Epithelial cell of esophagus (primary cell): Measurements from ENCODE around the gene NLRP14.
A peak's percentile ranks its signal among the peaks of the same experiment; 100 is the strongest.

Source experiments
- DNase-seq: peaks from one replicate; pipeline ENCODE4 v3.0.0; 2010; ENCODE audit warnings: low read depth
- H3K4me3 ChIP-seq: 2 replicates; pipeline ENCODE4 v1.5.1; 2011; ENCODE audit warnings: mild to moderate bottlenecking, low read length, control low read depth
- CTCF ChIP-seq: IDR thresholded peaks from 2 replicates; pipeline ENCODE4 v1.5.1; 2011; ENCODE audit warnings: low read depth, mild to moderate bottlenecking, low read length, control low read depth, inconsistent platforms; ENCODE audit not compliant: insufficient read depth; ENCODE audit errors: missing control alignments

The NLRP14 gene, protein sequence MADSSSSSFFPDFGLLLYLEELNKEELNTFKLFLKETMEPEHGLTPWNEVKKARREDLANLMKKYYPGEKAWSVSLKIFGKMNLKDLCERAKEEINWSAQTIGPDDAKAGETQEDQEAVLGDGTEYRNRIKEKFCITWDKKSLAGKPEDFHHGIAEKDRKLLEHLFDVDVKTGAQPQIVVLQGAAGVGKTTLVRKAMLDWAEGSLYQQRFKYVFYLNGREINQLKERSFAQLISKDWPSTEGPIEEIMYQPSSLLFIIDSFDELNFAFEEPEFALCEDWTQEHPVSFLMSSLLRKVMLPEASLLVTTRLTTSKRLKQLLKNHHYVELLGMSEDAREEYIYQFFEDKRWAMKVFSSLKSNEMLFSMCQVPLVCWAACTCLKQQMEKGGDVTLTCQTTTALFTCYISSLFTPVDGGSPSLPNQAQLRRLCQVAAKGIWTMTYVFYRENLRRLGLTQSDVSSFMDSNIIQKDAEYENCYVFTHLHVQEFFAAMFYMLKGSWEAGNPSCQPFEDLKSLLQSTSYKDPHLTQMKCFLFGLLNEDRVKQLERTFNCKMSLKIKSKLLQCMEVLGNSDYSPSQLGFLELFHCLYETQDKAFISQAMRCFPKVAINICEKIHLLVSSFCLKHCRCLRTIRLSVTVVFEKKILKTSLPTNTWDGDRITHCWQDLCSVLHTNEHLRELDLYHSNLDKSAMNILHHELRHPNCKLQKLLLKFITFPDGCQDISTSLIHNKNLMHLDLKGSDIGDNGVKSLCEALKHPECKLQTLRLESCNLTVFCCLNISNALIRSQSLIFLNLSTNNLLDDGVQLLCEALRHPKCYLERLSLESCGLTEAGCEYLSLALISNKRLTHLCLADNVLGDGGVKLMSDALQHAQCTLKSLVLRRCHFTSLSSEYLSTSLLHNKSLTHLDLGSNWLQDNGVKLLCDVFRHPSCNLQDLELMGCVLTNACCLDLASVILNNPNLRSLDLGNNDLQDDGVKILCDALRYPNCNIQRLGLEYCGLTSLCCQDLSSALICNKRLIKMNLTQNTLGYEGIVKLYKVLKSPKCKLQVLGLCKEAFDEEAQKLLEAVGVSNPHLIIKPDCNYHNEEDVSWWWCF

DNA sequence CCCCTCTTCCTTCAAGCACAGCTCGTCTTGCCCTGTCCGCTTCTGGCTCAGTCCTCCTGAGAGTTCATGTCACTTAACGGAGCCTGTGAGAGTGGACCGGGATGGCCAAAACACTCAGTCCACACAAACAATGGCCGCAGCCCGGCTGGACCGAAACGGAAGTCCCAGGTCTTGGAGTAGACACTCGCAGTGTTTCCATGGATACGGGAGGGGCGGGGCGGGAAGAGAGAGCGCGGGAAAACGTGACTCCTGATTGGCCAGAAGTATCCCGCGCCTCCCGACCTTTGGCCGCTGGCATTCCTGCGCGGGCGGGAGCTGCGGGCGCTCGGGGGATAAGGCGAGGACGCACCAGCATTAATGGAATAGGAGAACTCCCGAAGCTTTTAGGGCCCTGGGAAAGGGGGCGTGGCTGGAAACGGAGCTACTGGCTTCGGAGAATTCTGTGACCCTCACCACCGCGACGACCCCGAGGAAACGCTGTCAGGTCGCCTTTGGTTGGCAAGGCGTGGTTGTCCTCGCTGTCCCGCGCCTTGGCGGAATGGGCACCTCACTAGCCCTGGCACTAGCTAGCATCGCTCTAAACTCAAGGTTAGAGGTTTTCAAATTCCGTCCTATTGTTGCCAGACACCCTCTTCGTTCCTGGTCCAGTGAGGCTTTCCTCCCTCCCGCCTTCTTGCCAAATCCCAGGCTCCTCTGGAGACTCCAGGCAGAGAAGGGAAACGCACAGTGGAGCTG lies at the start of gene NLRP14, which contains the start of gene ZNF214:
Gene NLRP14 (plus strand): TSS at position 297 of the 735 bp plus-strand sequence. CDS start 18,108 bp downstream, outside the sequence.
Gene ZNF214 (minus strand): TSS at position 164 of the 735 bp plus-strand sequence. CDS start 17,511 bp downstream, outside the sequence.
- peak; percentile 89 for DNase-seq
- H3K4me3 ChIP-seq = peak within 1 kb of the TSS; percentile 59
- no peak for TF ChIP-seq CTCF

GRCh38 chr11:6979365-6979764 lies 40.9 kb upstream of the NLRP14 start:
- no peak overlapping the region for H3K4me3 ChIP-seq
- TF ChIP-seq CTCF = no peak
- DNase-seq = peak; percentile 52

- TF ChIP-seq CTCF = no peak
- no peak overlapping the region for H3K4me3 ChIP-seq
- DNase-seq = no peak
These were observed 33.8 kb upstream of the NLRP14 start for GRCh38 chr11:6986487-6986886.

DNA sequence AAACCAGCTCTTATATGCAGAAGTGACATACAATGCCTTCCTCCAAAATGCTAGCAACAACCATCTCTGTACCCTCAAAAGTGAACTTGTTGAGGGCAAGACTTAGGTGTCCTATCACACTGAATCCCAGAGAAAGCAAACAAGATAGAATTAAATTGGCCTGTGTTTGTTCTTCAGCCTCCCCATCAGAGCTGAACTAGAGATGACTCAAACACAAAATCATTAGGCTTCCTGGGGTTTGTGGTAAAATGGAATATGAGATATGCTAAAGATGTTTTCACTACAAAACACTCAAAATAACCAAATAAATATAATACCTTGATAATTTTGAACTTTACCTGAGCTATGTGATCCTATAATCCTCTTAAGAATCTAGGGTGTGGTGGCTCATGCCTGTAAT lies 31.8 kb upstream of the NLRP14 start:
- no peak for DNase-seq
- H3K4me3 ChIP-seq = no peak overlapping the region
- no peak for TF ChIP-seq CTCF

GRCh38 chr11:6991227-6991626 lies 29.1 kb upstream of the NLRP14 start:
- DNase-seq = peak; percentile 5
- no peak for TF ChIP-seq CTCF
- no peak overlapping the region for H3K4me3 ChIP-seq

GRCh38 chr11:6992026-6992425 lies 28.3 kb upstream of the NLRP14 start:
- peak; percentile 64 for DNase-seq
- no peak for TF ChIP-seq CTCF
- H3K4me3 ChIP-seq = no peak overlapping the region
